Heart left ventricle (tissue), 13 donors: ENCODE results near the gene ZNF500.

Source experiments
- CTCF ChIP-seq, 12 donors: fragments of 200-600 bp; sonication (generic) in 4 of 12; IDR thresholded peaks; one replicate each; pipeline versions ENCODE4 v1.5.0 to v1.8.0; 2018 to 2022; ENCODE audit warnings: antibody characterized with exemption in 12 of 12, mild to moderate bottlenecking in 5 of 12
- POLR2A ChIP-seq, 2 donors: fragments of 450-650 bp; IDR thresholded peaks; one replicate each; pipeline ENCODE4 v1.6.1; 2017; ENCODE audit warnings: antibody characterized with exemption in 2 of 2, mild to moderate bottlenecking in 2 of 2, moderate library complexity in 2 of 2
- donor health status: ischemic (EF 13 %, LVEDD 7.1; RV severe dilation, severe dysfunction).
- donor health status: DM: no; HTN: yes; CAD: no.
- donor health status: DM: no; HTN: no; CAD: no.
- donor health status: ischemic (EF 25% LVEDD 6.9; RV normal size, moderate dysfunction).
- donor health status: ischemic (EF 25% LVEDD 5.7; RV mildly dilated, moderate dysfunction).
- donor health status: ischemic (EF 35%, LVEDD 5.7; RV mildly dilated, moderate dysfunction).
- donor health status: nonischemic (EF 11% LVEDD 7.7; RV severe dilation, severe dysfunction).
- donor health status: DM: yes; HTN: yes; CAD: no.
- donor health status: PGD.
- donor health status: ischemic (EF 29% LVEDD 5.4; RV normal size, mild dysfunction).
- donor health status: nonischemic (EF 23%, LVEDD 6.1; RV moderate dilation, normal function).

GRCh38 chr16:4780235-4780634 is 13.3 kb upstream of the ZNF500 start:
- TF ChIP-seq CTCF (IDR thresholded peaks at IDR 0.05) (no peak), POLR2A (IDR thresholded peaks at IDR 0.05) (no peak)
